C4-2B (cell line): ENCODE results near the gene TRIM63.

Source experiments
- H3K27ac ChIP-seq: fragments of 450-650 bp; 2 replicates; pipeline ENCODE4 v1.5.1; 2017
- ZFX ChIP-seq: fragments of 450-650 bp; IDR thresholded peaks from 2 replicates; pipeline ENCODE4 v1.6.1; 2017
- TF ChIP-seq, protein P1 (sequence below): fragments of 450-650 bp; conservative IDR thresholded peaks from 2 replicates; pipeline ENCODE4 v1.5.1; 2017; ENCODE audit warnings: mild to moderate bottlenecking

Gene TRIM63

DNA sequence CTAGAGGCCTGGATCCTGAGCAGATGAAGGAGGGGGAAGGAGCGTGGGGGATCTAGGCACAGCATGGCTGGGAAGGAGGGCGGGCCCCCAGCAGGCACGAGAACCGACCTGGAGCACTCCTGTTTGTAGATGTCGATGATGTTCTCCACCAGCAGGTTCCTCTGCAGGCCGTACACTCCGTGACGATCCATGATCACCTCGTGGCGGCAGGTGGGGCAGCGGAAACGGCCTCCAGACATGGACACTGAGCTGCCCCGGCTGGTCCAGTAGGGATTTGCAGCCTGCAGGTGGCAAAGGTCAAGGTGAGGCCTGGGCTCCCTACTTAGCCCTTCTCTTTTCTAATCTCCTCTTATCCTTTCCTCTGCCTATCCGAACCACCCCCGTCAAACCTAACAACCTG is 1.3 kb downstream of the TRIM63 start:
- no peak for TF ChIP-seq ZFX
- TF ChIP-seq, protein P1, sequence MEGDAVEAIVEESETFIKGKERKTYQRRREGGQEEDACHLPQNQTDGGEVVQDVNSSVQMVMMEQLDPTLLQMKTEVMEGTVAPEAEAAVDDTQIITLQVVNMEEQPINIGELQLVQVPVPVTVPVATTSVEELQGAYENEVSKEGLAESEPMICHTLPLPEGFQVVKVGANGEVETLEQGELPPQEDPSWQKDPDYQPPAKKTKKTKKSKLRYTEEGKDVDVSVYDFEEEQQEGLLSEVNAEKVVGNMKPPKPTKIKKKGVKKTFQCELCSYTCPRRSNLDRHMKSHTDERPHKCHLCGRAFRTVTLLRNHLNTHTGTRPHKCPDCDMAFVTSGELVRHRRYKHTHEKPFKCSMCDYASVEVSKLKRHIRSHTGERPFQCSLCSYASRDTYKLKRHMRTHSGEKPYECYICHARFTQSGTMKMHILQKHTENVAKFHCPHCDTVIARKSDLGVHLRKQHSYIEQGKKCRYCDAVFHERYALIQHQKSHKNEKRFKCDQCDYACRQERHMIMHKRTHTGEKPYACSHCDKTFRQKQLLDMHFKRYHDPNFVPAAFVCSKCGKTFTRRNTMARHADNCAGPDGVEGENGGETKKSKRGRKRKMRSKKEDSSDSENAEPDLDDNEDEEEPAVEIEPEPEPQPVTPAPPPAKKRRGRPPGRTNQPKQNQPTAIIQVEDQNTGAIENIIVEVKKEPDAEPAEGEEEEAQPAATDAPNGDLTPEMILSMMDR, result no peak

DNA sequence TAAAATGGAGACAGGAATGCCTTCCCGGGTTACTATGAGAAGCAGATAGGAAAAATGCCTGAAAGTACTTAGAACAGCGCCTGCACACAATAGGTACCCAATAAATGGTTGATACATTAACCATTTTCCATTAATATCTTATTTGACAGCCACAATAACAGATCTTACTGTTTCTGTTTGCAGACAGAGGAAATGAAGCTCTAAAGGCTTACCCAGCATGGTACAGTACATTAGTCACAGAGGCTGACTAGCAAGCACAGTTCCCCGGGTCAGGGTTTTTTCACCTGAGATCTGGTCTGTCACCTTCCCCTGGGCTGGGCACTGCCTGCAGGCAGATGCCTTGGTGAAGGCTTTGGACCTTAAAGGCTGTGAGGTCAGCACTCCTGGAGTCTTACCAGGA is 2.9 kb downstream of the TRIM63 start:
- H3K27ac ChIP-seq, result no peak overlapping the region
- TF ChIP-seq, protein P1, result no peak
- no peak for TF ChIP-seq ZFX

More for the DNA sequence above, 1.3 kb downstream of the TRIM63 start:
- no peak overlapping the region for H3K27ac ChIP-seq

DNA sequence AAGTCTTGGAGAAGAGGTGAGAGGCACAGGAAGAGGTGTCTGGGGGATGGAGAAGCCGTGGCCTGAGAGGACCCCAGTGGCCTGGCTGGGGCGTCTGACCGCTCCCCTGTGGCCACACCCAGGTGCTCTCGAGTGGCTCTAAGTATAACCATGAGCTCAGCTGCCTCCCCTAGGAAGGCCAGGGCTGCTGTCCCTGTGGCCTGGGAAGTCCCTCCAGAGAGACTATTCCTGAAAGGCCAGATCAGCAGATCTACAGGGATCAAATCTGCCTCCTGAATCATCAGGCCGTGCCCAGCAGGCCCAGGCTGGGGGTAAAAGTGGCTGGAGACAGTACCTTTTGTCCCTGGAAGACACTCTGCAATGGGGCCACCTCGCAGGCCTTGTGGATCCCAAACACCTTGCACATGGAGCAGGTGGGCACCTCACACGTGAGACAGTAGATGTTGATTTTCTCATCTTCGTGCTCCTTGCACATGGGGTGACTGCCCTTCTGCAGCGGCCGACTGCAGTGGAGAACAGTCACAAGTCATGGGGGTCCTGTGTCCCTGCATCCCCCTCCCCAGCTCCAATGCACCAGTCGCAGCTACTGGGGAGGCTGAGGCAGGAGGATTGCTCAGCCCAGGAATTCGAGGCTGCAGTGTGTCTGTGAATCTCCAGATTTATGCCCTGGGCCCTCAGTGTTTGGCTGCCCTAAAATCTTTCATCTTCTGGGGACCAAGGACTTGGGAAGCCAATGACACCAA is 6.4 kb downstream of the TRIM63 start:
- TF ChIP-seq, protein P1, result no peak
- no peak for TF ChIP-seq ZFX

GRCh38 chr1:26059906-26060305 is 7.5 kb downstream of the TRIM63 start:
- TF ChIP-seq, protein P1, result no peak
- TF ChIP-seq ZFX, result no peak
- H3K27ac ChIP-seq, result no peak overlapping the region

More for the DNA sequence above, 6.4 kb downstream of the TRIM63 start:
- no peak overlapping the region for H3K27ac ChIP-seq

DNA sequence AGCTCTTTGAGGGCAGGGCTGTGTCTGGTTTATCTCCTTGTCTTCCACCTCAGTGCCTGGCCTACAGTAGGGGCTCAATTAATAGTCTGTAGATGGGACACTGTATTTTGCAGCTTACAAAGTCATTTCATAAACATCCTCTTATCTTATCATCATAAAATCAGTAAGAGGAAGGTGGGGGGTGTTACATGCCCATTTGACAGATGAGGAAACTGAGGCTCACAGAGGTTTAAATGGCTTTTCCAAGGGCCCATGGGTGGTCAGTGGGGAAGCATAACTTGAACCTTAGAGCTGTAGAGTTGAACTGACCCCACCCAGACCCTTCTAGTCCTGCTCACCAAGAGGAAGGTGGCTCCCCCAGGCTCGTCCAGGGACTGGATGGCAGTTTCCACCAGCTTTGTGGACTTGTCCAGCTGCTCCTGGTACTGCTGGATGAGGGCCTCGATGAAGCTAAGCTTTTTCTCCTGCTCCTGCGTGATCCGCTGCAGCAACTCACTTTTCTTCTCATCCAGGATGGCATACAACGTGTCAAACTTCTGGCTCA is 9.3 kb downstream of the TRIM63 start:
- TF ChIP-seq ZFX, result no peak
- TF ChIP-seq, protein P1, result no peak
- no peak overlapping the region for H3K27ac ChIP-seq

- no peak for TF ChIP-seq ZFX
- TF ChIP-seq, protein P1, result no peak
These were observed 10.2 kb downstream of the TRIM63 start for GRCh38 chr1:26057189-26057588.

DNA sequence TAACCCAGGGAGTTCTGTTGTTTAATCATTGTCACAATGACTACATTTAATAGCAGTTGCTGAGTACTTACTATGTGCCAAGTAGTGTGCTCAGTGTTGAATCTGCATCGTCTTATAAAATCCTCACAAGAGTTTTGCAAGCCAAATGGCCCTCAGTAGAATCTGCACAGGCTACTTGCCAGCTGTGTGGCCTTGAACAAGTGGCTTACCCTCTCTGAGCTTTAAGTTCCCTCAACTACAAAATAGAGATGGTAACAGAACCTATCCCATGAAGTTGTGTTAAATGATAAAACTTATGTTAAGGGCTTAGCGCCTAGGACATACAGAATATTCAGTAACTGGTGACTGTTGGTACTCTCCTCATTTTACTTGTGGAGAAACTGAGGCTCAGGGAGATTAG is 12.4 kb downstream of the TRIM63 start:
- no peak for TF ChIP-seq ZFX
- TF ChIP-seq, protein P1, result no peak
- no peak overlapping the region for H3K27ac ChIP-seq

More at GRCh38 chr1:26057189-26057588, 10.2 kb downstream of the TRIM63 start:
- no peak overlapping the region for H3K27ac ChIP-seq
